MCF 10A (cell line): ENCODE measurements around the gene SRP54. TPM values are rescaled to one million over a fixed set of nuclear protein-coding genes. Genes with fewer than 3 reads are reported as not detected.

Experiments used
- BruUV-seq: library from RNA; stranded (reverse); fragments of 400-500 nt; replicated peaks from 2 replicates; lab custom pipeline; 2021; lab: Mats Ljungman, UMichigan
- CTCF ChIA-PET: fragments of 300-600 bp; sonication (Branson Sonifier 250); formaldehyde crosslinking; extraction: SDS; loops from one replicate; lab custom pipeline; 2021; ENCODE audit warnings: antibody characterized with exemption, inconsistent platforms; lab: Yijun Ruan, JAX
- POLR2A ChIA-PET: fragments of 300-600, 350-650 bp; sonication (Branson Sonifier 250); formaldehyde crosslinking; extraction: SDS; loops from one replicate; lab custom pipeline; 2020; ENCODE audit warnings: antibody characterized with exemption, inconsistent platforms; lab: Yijun Ruan, JAX
- DNase-seq: peaks from one replicate; pipeline ENCODE4 v3.0.0-alpha.2; 2018; ENCODE audit not compliant: unreplicated experiment
- H3K27ac Mint-ChIP-seq: one replicate; pipeline ENCODE4 v1.8.0; 2022; ENCODE audit warnings: mild to moderate bottlenecking, low read depth, mixed read lengths; ENCODE audit not compliant: unreplicated experiment
- H3K27me3 Mint-ChIP-seq: one replicate; pipeline ENCODE4 v1.8.0; 2022; ENCODE audit warnings: mixed read lengths; ENCODE audit not compliant: insufficient read depth, unreplicated experiment
- H3K36me3 Mint-ChIP-seq: one replicate; pipeline ENCODE4 v1.8.0; 2022; ENCODE audit warnings: mild to moderate bottlenecking, moderate library complexity, mixed read lengths; ENCODE audit not compliant: insufficient read depth, unreplicated experiment
- H3K4me1 Mint-ChIP-seq: one replicate; pipeline ENCODE4 v1.8.0; 2022; ENCODE audit warnings: mixed read lengths; ENCODE audit not compliant: insufficient read depth, unreplicated experiment
- H3K4me3 Mint-ChIP-seq: one replicate; pipeline ENCODE4 v1.8.0; 2022; ENCODE audit warnings: mild to moderate bottlenecking, moderate library complexity, mixed read lengths; ENCODE audit not compliant: unreplicated experiment
- H3K9me3 Mint-ChIP-seq: one replicate; pipeline ENCODE4 v1.8.0; 2022; ENCODE audit warnings: mixed read lengths; ENCODE audit not compliant: unreplicated experiment
- intact Hi-C: fragments of 100-400 bp; cut with micrococcal nuclease; formaldehyde crosslinking; loops from 2 replicates; pipeline ENCODE4 v1.14.1; 2022
- total RNA-seq: library from RNA; stranded (reverse); gene quantifications from 2 replicates; pipeline ENCODE4 v1.2.3, GENCODE V29; 2022
- TF ChIP-seq, protein P1 (sequence below): fragments of 200-600 bp; IDR thresholded peaks from one replicate; pipeline ENCODE4 v1.8.0; 2022; ENCODE audit warnings: antibody characterized with exemption, mild to moderate bottlenecking; ENCODE audit not compliant: unreplicated experiment

The SRP54 gene
- total RNA-seq, 1 experiment from 2014 or later, result 77.4 TPM

DNA sequence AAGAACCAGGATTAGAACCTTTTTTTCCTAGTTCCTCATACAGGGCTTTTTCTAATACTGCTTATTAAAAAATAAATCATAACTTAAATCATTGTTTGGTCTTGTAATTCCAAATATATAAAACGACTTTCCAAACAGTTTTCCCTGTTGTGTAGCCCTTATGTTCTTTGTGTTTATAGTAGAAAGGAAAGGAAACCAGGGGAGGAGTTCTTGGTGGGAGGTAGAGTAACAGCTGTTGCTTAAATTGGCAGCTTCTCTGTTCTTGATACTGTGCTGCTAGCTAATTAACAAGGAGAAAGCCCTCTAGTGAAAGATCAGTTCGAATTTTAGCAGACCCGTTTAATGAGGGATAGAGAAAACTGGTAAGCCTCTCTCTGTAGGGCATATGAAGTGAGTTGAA lies 15.0 kb downstream of the SRP54 start:
- no TSS peak for BruUV-seq
- DNase-seq, result no peak
- peaks cover 10% of the 10 kb centered on the region for H3K4me1 Mint-ChIP-seq
- no peaks in the 10 kb centered on the region for H3K9me3 Mint-ChIP-seq
- H3K36me3 Mint-ChIP-seq, result peaks cover 48% of the 10 kb centered on the region
- H3K4me3 Mint-ChIP-seq, result no peak overlapping the region
- TF ChIP-seq, protein P1, sequence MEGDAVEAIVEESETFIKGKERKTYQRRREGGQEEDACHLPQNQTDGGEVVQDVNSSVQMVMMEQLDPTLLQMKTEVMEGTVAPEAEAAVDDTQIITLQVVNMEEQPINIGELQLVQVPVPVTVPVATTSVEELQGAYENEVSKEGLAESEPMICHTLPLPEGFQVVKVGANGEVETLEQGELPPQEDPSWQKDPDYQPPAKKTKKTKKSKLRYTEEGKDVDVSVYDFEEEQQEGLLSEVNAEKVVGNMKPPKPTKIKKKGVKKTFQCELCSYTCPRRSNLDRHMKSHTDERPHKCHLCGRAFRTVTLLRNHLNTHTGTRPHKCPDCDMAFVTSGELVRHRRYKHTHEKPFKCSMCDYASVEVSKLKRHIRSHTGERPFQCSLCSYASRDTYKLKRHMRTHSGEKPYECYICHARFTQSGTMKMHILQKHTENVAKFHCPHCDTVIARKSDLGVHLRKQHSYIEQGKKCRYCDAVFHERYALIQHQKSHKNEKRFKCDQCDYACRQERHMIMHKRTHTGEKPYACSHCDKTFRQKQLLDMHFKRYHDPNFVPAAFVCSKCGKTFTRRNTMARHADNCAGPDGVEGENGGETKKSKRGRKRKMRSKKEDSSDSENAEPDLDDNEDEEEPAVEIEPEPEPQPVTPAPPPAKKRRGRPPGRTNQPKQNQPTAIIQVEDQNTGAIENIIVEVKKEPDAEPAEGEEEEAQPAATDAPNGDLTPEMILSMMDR, result no peak
- H3K27ac Mint-ChIP-seq, result no peak overlapping the region
- ChIA-PET CTCF (interaction anchor here (0.6 kb wide), 1 partner anchor 44 kb away, joined by 3 read pairs; no protein-coding TSS in a partner anchor), POLR2A (interaction anchor here (1.6 kb wide), 1 partner anchor 14 kb away, joined by 7 read pairs; no protein-coding TSS in a partner anchor)
- intact Hi-C loops, result no loop called here
- no peaks in the 10 kb centered on the region for H3K27me3 Mint-ChIP-seq

DNA sequence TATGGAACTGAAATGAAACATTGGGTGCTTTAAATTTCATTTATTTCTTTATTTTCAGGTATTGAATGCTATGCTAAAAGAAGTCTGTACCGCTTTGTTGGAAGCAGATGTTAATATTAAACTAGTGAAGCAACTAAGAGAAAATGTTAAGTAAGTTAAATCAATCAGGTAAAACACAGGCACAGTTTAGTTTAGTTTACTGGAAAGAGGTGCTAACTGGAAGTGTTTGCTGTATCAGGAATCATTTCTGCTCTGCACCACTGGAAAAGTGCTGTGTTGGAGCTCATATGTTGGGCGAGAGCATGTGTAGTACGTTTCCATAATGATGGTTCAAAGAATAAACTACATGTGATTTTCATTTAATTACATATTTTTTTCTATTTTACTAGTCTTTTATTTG lies 16.7 kb downstream of the SRP54 start:
- H3K27ac Mint-ChIP-seq, result no peak overlapping the region
- ChIA-PET POLR2A (interaction anchor here (1.2 to 1.5 kb wide), 2 partner anchors 12 to 47 kb away, joined by 3 to 5 read pairs; partner anchors contain the start of gene FAM177A1), CTCF (no interaction called here)
- intact Hi-C loops, result no loop called here
- DNase-seq, result no peak
- no peak overlapping the region for H3K4me3 Mint-ChIP-seq
- H3K36me3 Mint-ChIP-seq, result peaks cover 60% of the 10 kb centered on the region
- BruUV-seq, result no TSS peak
- H3K9me3 Mint-ChIP-seq, result no peaks in the 10 kb centered on the region
- H3K4me1 Mint-ChIP-seq, result peaks cover 7% of the 10 kb centered on the region
- TF ChIP-seq, protein P1, result no peak
- no peaks in the 10 kb centered on the region for H3K27me3 Mint-ChIP-seq

DNA sequence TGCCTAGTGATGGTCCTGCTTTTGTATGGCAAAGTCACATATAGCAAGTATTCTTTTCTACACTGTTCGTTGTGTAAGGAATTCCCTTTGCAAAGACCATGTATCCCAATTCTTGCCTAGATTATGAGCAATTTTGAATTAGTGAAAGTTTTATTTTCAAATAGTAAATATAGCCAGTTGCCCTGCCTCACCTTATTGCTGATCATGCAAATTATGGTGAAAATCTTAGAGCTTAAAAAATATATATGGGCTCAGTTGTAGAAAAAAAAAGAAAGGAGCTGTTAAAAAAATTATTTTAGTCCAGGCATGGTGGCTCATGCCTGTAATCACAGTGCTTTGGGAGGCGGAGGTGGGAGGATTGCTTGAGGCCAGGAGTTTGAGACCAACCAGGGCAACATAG lies 18.8 kb downstream of the SRP54 start:
- H3K4me3 Mint-ChIP-seq, result no peak overlapping the region
- POLR2A ChIA-PET, result interaction anchor here (0.6 to 1.0 kb wide), 3 partner anchors 24 to 152 kb away, joined by 3 to 4 read pairs (median 3); no protein-coding TSS in a partner anchor
- CTCF ChIA-PET, result interaction anchor here (0.6 kb wide), 2 partner anchors 20 to 90 kb away, joined by 5 read pairs; no protein-coding TSS in a partner anchor
- H3K9me3 Mint-ChIP-seq, result no peaks in the 10 kb centered on the region
- no peaks in the 10 kb centered on the region for H3K27me3 Mint-ChIP-seq
- no TSS peak for BruUV-seq
- peaks cover 65% of the 10 kb centered on the region for H3K36me3 Mint-ChIP-seq
- intact Hi-C loops, result no loop called here
- no peak overlapping the region for H3K27ac Mint-ChIP-seq
- TF ChIP-seq, protein P1, result no peak
- no peak for DNase-seq
- H3K4me1 Mint-ChIP-seq, result peaks cover 4% of the 10 kb centered on the region

DNA sequence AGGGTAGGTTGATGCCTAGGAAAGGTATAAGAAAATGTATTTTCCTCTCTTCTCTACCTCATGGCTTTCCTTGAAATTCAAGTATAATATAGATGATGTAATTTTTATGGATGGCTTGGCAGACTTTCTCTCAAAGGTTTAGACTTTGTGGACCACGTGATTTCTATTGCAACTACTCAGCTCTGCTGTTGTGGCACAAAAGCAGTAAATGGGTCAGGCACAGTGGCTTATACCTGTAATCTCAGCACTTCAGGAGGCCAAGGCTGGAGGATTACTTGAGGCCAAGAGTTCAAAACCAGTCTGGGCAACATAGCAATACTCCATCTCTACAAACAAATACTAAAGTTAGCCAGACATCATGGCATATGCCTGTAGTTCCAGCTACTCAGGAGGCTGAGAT lies 22.0 kb downstream of the SRP54 start:
- DNase-seq, result no peak
- H3K4me3 Mint-ChIP-seq, result no peak overlapping the region
- ChIA-PET CTCF (no interaction called here), POLR2A (interaction anchor here (0.5 to 2.5 kb wide), 5 partner anchors 8 to 216 kb away, joined by 3 to 12 read pairs (median 4); partner anchors contain the start of genes FAM177A1 and SRP54)
- intact Hi-C loops, result no loop called here
- no TSS peak for BruUV-seq
- H3K9me3 Mint-ChIP-seq, result no peaks in the 10 kb centered on the region
- TF ChIP-seq, protein P1, result no peak
- no peaks in the 10 kb centered on the region for H3K4me1 Mint-ChIP-seq
- peaks cover 62% of the 10 kb centered on the region for H3K36me3 Mint-ChIP-seq
- no peaks in the 10 kb centered on the region for H3K27me3 Mint-ChIP-seq
- H3K27ac Mint-ChIP-seq, result no peak overlapping the region
